Uterus (tissue), 2 donors: ENCODE data around the gene PDZD8.

Source experiments
- POLR2A ChIP-seq, 2 donors: fragments of 450-650 bp; IDR thresholded peaks; one replicate each; pipeline ENCODE4 v1.6.1; 2016; ENCODE audit warnings: antibody characterized with exemption in 2 of 2, mild to moderate bottlenecking in 1 of 2, moderate library complexity in 1 of 2
- TF ChIP-seq, protein P1 (sequence below), 4 experiments: fragments of 200-600 bp in 2 of 4; fragments of 450-650 bp in 2 of 4; sonication (generic) in 2 of 4; IDR thresholded peaks; one replicate each; pipeline ENCODE4 v1.5.1; 2016 to 2019; ENCODE audit warnings: antibody characterized with exemption in 4 of 4, mild to moderate bottlenecking in 2 of 4, moderate library complexity in 1 of 4

- TF ChIP-seq, protein P1, sequence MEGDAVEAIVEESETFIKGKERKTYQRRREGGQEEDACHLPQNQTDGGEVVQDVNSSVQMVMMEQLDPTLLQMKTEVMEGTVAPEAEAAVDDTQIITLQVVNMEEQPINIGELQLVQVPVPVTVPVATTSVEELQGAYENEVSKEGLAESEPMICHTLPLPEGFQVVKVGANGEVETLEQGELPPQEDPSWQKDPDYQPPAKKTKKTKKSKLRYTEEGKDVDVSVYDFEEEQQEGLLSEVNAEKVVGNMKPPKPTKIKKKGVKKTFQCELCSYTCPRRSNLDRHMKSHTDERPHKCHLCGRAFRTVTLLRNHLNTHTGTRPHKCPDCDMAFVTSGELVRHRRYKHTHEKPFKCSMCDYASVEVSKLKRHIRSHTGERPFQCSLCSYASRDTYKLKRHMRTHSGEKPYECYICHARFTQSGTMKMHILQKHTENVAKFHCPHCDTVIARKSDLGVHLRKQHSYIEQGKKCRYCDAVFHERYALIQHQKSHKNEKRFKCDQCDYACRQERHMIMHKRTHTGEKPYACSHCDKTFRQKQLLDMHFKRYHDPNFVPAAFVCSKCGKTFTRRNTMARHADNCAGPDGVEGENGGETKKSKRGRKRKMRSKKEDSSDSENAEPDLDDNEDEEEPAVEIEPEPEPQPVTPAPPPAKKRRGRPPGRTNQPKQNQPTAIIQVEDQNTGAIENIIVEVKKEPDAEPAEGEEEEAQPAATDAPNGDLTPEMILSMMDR (IDR thresholded peaks at IDR 0.05) = no peak
- TF ChIP-seq POLR2A (IDR thresholded peaks at IDR 0.05) = no peak
Measured at GRCh38 chr10:117345143-117345542, 30.1 kb downstream of the PDZD8 start.
